ENCODE measurements around the gene MTHFS.

Gene MTHFS

DNA sequence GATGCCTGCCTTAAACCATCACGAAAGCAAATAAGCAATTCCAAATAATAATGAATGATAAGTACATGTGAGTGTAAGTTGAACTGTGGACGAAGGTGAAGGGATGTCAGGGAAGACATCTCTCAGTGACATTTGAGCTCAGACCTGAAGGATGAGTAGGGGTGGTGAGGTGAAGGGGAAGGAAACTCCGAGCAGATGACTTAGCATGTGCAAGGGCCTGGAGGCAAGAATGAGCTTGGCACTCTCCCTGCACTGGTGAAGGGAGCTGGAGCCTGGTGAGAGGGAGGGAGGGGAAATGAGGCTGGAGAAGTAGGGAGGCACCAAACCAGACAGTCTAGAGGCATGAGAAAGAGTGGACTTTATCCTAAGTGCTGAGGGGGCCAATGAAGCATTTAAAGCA lies 84.3 kb downstream of the MTHFS start:
- DNase-seq = no peak

GRCh38 chr15:79811406-79812405 lies 85.1 kb downstream of the MTHFS start:
- DNase-seq = peak; percentile 52

- no peak for DNase-seq
Observed at GRCh38 chr15:79804838-79805237, 92.0 kb downstream of the MTHFS start.

GRCh38 chr15:79798311-79798710 lies 98.5 kb downstream of the MTHFS start:
- no peak for DNase-seq

Data from NCI-H2029 (cell line).